ENCODE data around the gene JAK1.

DNA sequence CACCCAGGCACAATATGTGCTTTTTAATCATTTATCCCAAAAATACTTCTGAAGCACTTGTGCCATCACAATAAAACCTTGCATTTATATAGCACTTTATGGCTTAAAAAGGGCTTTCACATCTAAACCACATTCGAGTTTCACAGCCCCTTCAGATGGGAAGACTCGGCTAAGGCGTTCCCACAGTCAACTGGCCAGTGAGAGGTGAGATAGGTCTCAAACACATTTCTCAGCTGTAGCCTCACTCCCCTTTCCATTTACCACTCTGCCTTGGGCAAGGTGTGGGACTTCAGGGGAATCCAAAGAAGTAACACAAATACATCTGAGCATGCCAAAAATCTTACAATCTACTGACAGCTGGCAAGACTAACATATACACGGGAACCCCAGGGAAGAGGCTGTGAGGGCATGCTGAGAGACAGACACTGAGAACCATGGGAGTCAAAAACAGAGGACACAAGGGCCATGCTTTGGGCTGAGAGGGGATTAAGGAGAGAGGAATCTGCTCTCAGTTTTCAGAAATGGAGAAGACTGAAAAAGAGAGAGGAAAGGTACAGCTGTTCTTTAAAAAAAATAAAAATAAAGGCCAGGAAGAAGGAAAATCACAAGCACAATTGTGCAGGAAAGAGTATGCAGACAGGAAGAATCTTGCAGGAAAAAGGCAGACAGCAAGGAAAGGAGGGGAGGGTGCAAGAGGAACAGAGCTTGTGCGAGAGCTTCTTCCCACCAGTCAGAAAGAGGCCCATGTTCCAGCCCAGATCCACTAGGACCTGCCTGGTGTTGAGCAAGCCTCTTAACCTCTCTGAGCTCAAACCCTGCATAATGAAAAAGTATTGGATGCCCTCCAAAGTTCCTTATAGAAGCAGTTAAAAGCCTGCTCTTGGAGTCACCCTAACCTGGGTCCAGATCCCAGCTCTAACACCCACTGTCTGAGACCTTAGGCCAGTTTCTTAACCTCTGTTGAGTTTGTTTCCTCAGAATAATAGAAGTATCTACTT, 73.5 kb downstream of the JAK1 start:
- TF ChIP-seq, protein P1, sequence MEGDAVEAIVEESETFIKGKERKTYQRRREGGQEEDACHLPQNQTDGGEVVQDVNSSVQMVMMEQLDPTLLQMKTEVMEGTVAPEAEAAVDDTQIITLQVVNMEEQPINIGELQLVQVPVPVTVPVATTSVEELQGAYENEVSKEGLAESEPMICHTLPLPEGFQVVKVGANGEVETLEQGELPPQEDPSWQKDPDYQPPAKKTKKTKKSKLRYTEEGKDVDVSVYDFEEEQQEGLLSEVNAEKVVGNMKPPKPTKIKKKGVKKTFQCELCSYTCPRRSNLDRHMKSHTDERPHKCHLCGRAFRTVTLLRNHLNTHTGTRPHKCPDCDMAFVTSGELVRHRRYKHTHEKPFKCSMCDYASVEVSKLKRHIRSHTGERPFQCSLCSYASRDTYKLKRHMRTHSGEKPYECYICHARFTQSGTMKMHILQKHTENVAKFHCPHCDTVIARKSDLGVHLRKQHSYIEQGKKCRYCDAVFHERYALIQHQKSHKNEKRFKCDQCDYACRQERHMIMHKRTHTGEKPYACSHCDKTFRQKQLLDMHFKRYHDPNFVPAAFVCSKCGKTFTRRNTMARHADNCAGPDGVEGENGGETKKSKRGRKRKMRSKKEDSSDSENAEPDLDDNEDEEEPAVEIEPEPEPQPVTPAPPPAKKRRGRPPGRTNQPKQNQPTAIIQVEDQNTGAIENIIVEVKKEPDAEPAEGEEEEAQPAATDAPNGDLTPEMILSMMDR (IDR thresholded peaks at IDR 0.05): no peak
- TF ChIP-seq EP300 (IDR thresholded peaks at IDR 0.05) (no peak), POLR2A (IDR thresholded peaks at IDR 0.05; ENCODE audit: low read depth) (no peak)

Measured in esophagus muscularis mucosa (tissue), 4 donors.